IMR-90 (cell line): Measurements from ENCODE around the gene ZNF726.

Experiments
- BHLHE40 ChIP-seq: fragments of 150-350 bp; IDR thresholded peaks from 2 replicates; pipeline ENCODE4 v1.6.1; 2016; ENCODE audit warnings: mild to moderate bottlenecking, low read depth, low read length
- CEBPB ChIP-seq: IDR thresholded peaks from 2 replicates; pipeline ENCODE4 v1.6.1; 2012; ENCODE audit warnings: low read depth, low read length, improper control_type of control experiment
- CHD1 ChIP-seq: IDR thresholded peaks from 2 replicates; pipeline ENCODE4 v1.6.1; 2012; ENCODE audit warnings: low read depth, low read length, improper control_type of control experiment
- MXI1 ChIP-seq: IDR thresholded peaks from 2 replicates; pipeline ENCODE4 v1.6.1; 2012; ENCODE audit warnings: low read depth, mild to moderate bottlenecking, low read length, moderate library complexity, borderline replicate concordance
- POLR2A ChIP-seq: IDR thresholded peaks from 2 replicates; pipeline ENCODE4 v1.6.1; 2012; ENCODE audit warnings: mild to moderate bottlenecking, low read depth, low read length
- RFX5 ChIP-seq: IDR thresholded peaks from 2 replicates; pipeline ENCODE4 v1.8.0; 2012; ENCODE audit warnings: low read depth, mild to moderate bottlenecking, low read length, moderate library complexity
- TF ChIP-seq, protein P1 (sequence below): conservative IDR thresholded peaks from 2 replicates; pipeline ENCODE4 v1.5.1; 2012; ENCODE audit warnings: mild to moderate bottlenecking, low read depth, low read length, improper control_type of control experiment
- TF ChIP-seq, protein P2 (sequence below): fragments of 150-350 bp; IDR thresholded peaks from 2 replicates; pipeline ENCODE4 v1.6.1; 2017; ENCODE audit warnings: mild to moderate bottlenecking, antibody characterized with exemption, low read length, low read depth
- TF ChIP-seq, protein P3 (sequence below): fragments of 150-350 bp; IDR thresholded peaks from 2 replicates; pipeline ENCODE4 v1.6.1; 2016; ENCODE audit warnings: low read depth, mild to moderate bottlenecking, low read length, moderate library complexity, borderline replicate concordance

DNA sequence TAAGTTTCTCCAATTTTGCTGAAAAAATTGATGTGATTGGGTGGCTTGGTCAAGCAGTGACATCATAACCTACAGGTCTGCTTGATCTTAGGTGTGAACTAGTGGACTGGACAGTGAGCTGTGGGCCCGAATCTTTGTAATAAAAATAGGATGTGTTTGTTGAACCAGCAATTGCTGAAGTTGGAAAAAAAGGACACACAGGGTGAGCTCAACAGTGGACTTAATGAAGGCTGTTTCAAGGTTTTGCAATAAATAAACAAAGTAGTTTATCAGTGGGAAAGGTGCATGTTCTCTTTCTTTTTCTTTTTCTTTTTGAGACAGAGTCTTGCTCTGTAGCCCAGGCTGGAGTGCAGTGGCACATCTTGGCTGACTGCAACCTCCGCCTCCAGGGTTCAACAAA lies 30.3 kb upstream of the ZNF726 start:
- TF ChIP-seq BHLHE40 (no peak), MXI1 (no peak), POLR2A (no peak), RFX5 (no peak), CHD1 (no peak), CEBPB (no peak)
- TF ChIP-seq, protein P1, sequence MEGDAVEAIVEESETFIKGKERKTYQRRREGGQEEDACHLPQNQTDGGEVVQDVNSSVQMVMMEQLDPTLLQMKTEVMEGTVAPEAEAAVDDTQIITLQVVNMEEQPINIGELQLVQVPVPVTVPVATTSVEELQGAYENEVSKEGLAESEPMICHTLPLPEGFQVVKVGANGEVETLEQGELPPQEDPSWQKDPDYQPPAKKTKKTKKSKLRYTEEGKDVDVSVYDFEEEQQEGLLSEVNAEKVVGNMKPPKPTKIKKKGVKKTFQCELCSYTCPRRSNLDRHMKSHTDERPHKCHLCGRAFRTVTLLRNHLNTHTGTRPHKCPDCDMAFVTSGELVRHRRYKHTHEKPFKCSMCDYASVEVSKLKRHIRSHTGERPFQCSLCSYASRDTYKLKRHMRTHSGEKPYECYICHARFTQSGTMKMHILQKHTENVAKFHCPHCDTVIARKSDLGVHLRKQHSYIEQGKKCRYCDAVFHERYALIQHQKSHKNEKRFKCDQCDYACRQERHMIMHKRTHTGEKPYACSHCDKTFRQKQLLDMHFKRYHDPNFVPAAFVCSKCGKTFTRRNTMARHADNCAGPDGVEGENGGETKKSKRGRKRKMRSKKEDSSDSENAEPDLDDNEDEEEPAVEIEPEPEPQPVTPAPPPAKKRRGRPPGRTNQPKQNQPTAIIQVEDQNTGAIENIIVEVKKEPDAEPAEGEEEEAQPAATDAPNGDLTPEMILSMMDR, result no peak
- TF ChIP-seq, protein P2, sequence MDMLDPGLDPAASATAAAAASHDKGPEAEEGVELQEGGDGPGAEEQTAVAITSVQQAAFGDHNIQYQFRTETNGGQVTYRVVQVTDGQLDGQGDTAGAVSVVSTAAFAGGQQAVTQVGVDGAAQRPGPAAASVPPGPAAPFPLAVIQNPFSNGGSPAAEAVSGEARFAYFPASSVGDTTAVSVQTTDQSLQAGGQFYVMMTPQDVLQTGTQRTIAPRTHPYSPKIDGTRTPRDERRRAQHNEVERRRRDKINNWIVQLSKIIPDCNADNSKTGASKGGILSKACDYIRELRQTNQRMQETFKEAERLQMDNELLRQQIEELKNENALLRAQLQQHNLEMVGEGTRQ, result no peak
- TF ChIP-seq, protein P3, sequence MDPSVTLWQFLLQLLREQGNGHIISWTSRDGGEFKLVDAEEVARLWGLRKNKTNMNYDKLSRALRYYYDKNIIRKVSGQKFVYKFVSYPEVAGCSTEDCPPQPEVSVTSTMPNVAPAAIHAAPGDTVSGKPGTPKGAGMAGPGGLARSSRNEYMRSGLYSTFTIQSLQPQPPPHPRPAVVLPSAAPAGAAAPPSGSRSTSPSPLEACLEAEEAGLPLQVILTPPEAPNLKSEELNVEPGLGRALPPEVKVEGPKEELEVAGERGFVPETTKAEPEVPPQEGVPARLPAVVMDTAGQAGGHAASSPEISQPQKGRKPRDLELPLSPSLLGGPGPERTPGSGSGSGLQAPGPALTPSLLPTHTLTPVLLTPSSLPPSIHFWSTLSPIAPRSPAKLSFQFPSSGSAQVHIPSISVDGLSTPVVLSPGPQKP, result no peak
